Lower leg skin (tissue), 4 donors: ENCODE measurements around the gene LPCAT3. TPM values are rescaled to one million over a fixed set of nuclear protein-coding genes. Genes with fewer than 3 reads are reported as not detected.

Source experiments
- DNase-seq, 2 donors: peaks; one replicate each; pipeline ENCODE4 v3.0.0-alpha.2; 2019; ENCODE audit warnings: low spot score in 2 of 2
- H3K4me3 ChIP-seq: fragments of 200-600 bp; sonication (generic); 2 replicates; pipeline ENCODE4 v1.5.1; 2017; ENCODE audit warnings: mild to moderate bottlenecking, low read depth; ENCODE audit not compliant: poor library complexity, severe bottlenecking
- POLR2A ChIP-seq, 2 donors: fragments of 450-650 bp; IDR thresholded peaks; one replicate each; pipeline ENCODE4 v1.6.1; 2016 to 2017; ENCODE audit warnings: antibody characterized with exemption in 2 of 2, mild to moderate bottlenecking in 1 of 2, moderate library complexity in 1 of 2
- WGBS, 2 donors: methylation state at CpG; one replicate each; pipeline ENCODE4 v1.1.5; 2018; 5-methylcytosine and 5-hydroxymethylcytosine counted together
- intact Hi-C: fragments of 100-400 bp; cut with DNase I; formaldehyde crosslinking; loops from one replicate; pipeline ENCODE4 v1.15.0; 2023; ENCODE audit warnings: low total_unique reads
- total RNA-seq, 4 donors: library from RNA; depleted of rRNA; stranded (reverse); fragments of >200 nt; gene quantifications; one replicate each; pipeline ENCODE4 v1.1.0, GENCODE V29; 2016
- TF ChIP-seq, protein P1 (sequence below), 3 donors: fragments of 450-650 bp; IDR thresholded peaks; one replicate each; pipeline ENCODE4 v1.5.1; 2016; ENCODE audit warnings: antibody characterized with exemption in 3 of 3, mild to moderate bottlenecking in 3 of 3, moderate library complexity in 2 of 3

The LPCAT3 gene
- total RNA-seq, 4 donors from 2014 or later, result 29.6 to 51.2 (median 48.4) TPM

DNA sequence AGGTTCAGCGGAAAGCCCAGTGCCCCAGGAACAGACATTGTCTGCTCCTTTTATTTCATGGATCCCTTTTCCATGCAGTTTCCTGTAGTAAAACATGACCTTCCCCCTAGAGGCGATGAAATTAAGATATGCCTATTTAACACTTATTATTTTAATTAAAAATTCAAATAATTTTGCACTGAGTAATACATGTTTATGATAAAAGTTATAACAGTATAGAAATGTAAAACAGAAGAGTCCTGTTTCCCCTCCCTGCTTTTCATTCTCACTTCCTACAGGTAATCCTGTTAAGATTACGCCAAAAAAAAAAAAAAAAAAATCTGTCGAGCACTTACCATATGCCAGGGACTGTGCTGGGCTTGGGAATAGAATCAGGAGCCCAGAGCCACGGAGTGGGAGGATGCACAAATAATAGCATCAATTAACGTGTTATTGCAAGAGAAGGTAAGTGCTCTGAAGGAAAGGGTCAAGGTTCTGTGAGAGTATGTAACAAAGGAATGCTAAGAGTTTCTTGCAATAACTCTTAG, 830 bp upstream of the LPCAT3 start:
- WGBS, 2 donors, result 3 to 4% methylated on average over 6 of the region's 6 CpGs
- TF ChIP-seq POLR2A (IDR thresholded peaks at IDR 0.05), result no peak
- TF ChIP-seq, protein P1, sequence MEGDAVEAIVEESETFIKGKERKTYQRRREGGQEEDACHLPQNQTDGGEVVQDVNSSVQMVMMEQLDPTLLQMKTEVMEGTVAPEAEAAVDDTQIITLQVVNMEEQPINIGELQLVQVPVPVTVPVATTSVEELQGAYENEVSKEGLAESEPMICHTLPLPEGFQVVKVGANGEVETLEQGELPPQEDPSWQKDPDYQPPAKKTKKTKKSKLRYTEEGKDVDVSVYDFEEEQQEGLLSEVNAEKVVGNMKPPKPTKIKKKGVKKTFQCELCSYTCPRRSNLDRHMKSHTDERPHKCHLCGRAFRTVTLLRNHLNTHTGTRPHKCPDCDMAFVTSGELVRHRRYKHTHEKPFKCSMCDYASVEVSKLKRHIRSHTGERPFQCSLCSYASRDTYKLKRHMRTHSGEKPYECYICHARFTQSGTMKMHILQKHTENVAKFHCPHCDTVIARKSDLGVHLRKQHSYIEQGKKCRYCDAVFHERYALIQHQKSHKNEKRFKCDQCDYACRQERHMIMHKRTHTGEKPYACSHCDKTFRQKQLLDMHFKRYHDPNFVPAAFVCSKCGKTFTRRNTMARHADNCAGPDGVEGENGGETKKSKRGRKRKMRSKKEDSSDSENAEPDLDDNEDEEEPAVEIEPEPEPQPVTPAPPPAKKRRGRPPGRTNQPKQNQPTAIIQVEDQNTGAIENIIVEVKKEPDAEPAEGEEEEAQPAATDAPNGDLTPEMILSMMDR (IDR thresholded peaks at IDR 0.05), result no peak
- H3K4me3 ChIP-seq, result no peak overlapping the region
- intact Hi-C loops, result no loop called here
- DNase-seq, result no peak

DNA sequence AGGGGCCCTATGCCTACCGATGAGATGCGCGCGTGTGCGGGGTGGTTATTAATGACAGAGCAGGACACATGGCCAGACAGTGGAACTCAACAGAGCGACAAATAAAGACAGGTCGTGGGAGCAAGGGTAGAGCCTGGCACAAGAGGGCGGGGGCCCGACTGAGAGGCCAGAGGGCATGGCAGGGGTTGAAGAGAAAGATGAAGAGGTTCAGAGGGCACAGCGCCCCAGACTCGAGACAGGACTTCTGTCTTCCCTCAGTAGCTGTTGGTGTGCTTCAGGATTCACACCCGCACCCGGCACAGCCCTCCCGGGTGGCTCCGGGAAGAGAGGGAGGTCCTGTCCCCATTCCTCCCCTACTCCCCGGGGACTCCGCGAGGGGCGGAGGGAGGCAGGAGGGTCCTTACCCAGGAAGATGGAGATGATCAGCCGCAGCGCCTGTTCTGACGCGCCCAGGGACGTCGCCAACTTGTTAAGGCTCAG, 366 bp downstream of the LPCAT3 start:
- WGBS, 2 donors, result 2% methylated on average over 16 to 25 of the region's 25 CpGs

DNA sequence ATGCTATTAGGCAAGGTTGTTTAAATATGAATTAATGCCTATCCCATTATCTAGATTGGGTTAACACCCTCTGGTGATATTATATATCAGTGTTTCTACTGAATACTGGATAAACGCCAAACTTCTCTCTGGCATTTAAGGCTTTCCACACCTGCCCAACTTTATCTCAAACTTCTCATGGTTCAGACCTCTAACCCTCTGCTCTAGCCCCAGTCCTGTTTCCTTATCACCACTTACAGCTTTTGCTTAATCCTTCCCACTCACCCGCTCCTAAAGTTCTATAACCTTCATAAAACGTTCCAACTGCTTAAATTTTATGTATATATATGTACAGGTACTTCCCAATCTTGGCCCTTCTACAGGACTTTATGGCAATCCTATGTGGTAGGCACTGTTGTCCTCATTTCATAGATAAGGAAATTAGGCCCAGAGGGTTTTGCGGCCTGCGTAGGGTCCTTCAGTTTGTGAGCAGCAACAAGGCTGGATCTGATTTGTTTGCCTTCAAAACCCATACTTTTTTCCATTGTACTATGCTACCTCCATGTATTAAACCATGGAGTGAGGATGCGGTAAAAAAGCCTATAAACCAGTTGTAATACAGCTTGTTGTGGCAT, 1.2 kb downstream of the LPCAT3 start:
- no peak for DNase-seq
- WGBS, 2 donors, result 52 to 64% methylated on average over 6 of the region's 6 CpGs
- intact Hi-C loops, result no loop called here
- no peak overlapping the region for H3K4me3 ChIP-seq
- TF ChIP-seq, protein P1 (IDR thresholded peaks at IDR 0.05), result no peak
- no peak for TF ChIP-seq POLR2A (IDR thresholded peaks at IDR 0.05)

More for the DNA sequence above, 366 bp downstream of the LPCAT3 start:
- DNase-seq, result no peak
- peak overlapping the region; percentile 63 for H3K4me3 ChIP-seq
- intact Hi-C loops, result no loop called here
- no peak for TF ChIP-seq POLR2A (IDR thresholded peaks at IDR 0.05)
- TF ChIP-seq, protein P1 (IDR thresholded peaks at IDR 0.05), result no peak

DNA sequence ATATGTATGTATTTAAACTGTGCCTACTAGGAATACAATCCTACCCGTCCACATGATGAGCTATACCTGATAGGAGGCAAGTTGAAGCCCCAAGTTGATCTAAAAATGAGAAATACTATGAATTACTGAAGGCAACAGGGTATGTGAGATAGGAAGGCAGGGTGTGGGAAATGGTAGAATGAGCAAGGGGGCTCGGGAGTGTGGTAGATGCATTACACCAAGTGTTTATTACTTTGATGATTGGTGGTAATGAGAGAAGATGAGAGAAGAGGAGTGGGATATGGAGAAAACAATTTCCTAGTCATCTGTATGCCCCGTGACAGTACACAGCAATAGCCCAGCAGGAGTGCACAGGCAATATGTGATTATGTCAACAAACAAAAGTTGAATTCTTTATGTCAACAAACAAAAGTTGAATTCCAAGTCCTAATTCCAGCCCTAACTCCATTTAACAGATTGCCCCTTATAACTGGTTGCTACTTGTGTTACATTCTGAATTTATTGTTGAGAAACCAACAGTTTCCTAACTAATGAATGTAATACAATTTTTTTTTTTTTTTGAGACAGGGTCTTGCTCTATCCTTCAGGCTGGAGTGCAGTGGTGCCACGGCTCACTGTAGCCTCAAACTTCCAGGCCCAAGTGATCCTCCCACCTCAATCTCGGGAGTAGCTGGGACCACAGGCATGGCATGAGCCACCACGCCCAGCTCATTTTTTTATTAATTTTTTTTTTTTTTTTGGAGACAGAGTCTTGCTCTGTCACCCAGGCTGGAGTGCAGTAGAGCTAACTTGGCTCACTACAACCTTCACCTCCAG, 2.5 kb downstream of the LPCAT3 start:
- H3K4me3 ChIP-seq, result no peak overlapping the region
- 65 to 69% methylated on average over 6 of the region's 6 CpGs for WGBS, 2 donors
- no peak for TF ChIP-seq POLR2A (IDR thresholded peaks at IDR 0.05)
- TF ChIP-seq, protein P1 (IDR thresholded peaks at IDR 0.05), result no peak
- DNase-seq, result no peak
- intact Hi-C loops, result no loop called here

DNA sequence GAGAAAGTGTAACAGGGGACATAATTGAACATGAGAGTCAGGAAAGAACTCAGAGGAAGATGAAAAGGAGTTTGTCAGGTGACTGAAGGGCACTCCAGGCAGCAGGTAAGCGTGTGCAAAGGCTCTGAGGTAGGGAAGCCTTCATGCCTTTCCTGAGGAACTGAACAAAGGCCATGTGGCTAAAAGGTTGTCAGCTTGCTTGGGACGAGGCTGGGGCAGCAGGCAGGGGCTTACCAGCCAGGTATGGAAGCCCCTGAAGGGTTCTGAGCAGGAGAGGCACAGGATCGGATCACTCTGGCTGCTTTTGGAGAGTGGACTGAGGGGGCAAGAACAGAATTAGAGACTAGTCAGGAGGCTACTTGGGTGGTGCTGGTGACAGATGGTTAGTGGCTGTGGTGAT, 5.2 kb downstream of the LPCAT3 start:
- TF ChIP-seq POLR2A (IDR thresholded peaks at IDR 0.05), result no peak
- TF ChIP-seq, protein P1 (IDR thresholded peaks at IDR 0.05), result no peak
- 87 to 93% methylated on average over 3 of the region's 3 CpGs for WGBS, 2 donors
- intact Hi-C loops, result no loop called here
- DNase-seq, result peak in 1 of 2 donors; percentile 61
- no peak overlapping the region for H3K4me3 ChIP-seq
